NCI-H1694 (cell line): ENCODE results near the gene CD151.
A peak's percentile ranks its signal among the peaks of the same experiment; 100 is the strongest.

ENCODE experiments used
- DNase-seq: peaks from one replicate; lab custom pipeline; 2025; lab: John Stamatoyannopoulos, UW

The CD151 gene

DNA sequence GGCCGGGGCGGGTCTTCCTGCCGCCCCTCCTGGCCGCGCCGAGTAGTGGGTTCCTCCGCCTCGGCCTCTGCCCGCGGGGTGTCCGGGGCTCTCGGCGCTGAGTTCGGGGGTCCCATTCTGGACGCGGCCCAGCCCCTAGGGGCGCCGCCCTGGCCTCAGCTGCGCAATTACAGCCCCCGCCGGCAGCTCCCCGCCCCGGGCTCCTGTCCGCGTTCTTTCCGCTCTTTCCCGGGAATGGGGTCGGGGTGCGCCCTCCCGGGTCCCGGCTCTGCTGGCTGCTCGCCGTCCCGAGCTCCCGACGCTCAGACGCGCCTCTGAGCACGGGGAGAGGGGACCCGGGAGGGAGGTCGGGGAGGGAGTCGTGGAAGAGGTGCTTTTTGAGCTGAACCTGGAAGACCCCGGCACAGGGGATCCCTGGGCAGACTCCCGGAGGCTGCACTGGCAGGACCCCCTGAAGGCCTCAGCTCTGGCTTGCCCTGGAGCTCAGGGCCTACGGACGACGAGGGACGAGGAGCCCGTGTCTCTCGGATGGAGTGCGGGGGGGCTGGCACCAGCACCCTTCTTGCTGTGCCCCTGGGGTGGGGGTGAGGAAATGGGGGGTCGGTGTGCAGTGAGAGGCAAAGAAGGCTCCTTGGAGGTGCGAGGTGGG, 10.5 kb downstream of the CD151 start:
- no peak for DNase-seq

DNA sequence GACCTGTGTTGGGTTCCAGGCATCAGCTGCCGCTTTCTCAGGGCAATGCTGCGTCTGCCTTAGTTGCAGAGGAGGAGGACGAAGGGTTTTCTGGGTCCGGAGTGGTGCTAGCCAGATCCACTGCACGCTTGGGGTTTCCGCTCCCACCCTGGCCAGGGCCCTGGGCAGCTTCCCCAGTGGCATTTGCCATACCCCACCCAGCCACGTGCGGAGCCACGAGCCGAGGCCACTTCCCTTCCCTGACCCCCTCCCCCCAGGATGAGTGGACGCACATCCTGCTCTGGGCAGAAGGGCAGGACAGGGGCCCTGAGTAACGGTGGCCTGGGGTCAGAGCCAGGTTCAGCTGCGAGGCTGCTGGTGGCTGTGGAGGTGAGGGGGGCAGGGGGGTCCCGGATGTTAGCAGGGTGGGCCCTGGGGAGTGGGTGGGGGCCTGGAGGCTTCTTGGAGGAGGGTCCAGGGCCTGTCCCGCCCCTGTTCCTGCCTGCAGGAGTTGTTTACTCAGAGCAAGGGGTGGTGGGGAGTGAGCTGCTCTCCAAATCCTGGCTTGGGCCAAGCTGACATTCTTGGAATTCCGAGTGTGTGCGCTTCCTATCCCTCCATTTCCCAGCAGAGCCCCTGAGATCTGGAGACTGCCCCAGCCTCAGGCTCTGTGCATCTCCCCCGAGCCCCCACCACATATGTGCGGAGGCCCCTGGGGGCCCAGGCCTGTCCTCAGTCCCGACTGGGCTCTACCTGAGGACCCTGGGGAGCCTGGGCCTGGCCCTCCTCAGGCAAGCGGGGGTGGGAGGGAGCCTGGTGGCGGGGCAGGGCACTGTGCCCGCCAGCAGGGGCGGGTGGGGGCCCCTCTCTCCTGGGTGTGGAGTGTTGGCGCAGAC, 11.3 kb downstream of the CD151 start:
- DNase-seq: no peak

DNA sequence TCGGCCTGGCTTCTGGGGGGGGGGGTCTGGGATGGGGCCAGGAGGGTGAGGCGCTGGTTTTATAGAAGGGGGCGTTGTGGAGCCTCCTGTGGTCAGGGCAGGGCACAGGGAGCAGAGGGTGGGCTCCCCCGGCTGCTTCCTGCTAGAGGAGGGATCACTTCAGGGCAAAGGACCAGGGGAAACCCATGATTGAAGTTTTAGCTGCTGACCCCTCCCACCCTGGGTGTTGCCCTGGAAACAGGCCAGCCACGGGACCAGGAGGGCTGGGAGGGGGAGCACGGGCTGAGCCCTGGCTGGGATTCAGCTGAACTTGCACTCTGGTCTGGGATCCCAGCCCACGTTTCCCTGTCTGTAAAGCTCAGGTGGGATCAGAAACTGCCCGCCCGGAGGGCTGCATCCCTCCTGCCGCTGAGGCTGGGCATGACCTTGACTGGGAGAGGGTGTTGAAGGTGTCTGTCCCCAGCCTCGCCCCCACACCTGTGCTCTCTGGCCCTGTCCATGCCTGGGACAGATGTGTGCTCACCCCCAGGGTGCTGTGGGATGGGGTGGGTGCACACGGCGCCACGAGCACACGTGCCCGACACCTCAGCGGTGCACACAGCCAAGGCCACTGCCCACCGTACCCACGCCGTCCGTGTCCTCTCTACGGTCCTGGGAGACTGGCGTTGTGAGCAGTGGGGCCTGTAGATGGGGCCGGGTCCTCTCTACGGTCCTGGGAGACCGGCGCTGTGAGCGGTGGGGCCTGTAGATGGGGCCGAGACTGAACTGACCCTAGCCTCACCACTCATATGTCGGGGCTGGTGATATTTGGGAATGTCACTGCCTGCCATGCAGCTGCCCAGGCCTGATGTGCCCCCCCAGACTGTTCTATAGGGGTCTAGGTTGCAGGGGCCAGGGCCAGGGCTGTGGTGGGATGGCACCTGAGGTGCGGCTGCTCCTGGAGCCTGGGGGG, 12.2 kb downstream of the CD151 start:
- peak; percentile 41 for DNase-seq

DNA sequence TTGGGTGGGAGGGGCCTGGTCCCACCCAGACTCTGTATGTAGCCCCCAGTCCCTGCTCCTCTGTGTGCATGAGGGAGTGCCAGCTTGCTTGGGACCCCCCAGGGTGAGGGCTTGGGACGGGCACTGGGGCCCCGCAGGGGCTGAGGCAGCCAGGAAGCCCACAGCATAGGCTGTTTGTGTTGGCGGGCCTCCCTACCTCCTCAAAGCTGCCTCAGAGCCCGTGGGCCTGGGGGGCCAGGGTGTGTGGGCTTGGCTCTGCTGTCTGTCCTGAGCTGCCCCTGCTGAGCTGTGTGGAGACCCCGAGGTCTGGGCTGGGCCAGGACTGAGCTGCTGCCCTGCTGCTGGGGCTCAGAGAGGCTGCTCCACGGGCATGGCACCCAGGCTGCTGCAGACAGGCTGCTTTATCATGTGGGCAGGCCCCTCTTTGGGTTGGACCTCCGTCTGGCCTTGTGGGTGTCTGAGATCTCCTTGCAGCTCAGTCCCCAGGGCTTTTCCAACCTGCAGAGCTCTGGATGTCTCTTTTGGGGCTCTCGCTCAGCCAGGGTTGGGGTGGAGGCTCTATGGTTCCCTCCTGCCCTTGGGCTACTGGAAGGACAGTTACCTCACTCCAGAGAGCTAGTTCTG, 13.2 kb downstream of the CD151 start:
- DNase-seq: no peak

GRCh38 chr11:846496-847098, 13.8 kb downstream of the CD151 start:
- no peak for DNase-seq

GRCh38 chr11:847876-848275, 15.1 kb downstream of the CD151 start:
- no peak for DNase-seq

DNA sequence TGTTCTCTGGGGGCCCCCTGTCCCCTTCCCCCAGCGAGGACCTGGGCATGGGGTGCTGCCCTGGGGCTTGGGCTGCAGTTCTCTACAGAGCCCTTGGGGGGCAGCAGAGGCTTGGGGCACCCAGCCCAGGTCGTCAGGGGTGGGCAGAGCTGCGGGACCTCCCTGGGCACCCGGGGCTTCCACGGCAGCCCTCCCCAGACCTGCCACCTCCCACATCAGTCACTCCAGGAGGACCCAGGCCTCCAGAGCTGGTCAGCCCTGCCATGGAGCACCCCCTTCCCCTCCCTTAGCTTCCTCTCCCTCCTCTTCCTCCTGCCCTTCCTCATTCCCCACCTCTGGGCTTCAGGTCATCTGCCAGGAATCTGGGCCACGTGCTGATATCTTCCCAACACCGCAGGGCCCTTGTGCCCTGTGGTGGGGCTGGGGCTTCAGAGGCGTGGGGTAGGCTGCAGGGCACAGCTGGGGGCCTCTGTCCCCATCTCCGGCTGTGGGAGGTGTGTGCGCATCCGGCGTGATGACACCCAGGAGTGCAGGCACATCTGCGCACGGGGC, 15.7 kb downstream of the CD151 start:
- DNase-seq: no peak

- no peak for DNase-seq
Observed at GRCh38 chr11:849104-849824, 16.5 kb downstream of the CD151 start.

DNA sequence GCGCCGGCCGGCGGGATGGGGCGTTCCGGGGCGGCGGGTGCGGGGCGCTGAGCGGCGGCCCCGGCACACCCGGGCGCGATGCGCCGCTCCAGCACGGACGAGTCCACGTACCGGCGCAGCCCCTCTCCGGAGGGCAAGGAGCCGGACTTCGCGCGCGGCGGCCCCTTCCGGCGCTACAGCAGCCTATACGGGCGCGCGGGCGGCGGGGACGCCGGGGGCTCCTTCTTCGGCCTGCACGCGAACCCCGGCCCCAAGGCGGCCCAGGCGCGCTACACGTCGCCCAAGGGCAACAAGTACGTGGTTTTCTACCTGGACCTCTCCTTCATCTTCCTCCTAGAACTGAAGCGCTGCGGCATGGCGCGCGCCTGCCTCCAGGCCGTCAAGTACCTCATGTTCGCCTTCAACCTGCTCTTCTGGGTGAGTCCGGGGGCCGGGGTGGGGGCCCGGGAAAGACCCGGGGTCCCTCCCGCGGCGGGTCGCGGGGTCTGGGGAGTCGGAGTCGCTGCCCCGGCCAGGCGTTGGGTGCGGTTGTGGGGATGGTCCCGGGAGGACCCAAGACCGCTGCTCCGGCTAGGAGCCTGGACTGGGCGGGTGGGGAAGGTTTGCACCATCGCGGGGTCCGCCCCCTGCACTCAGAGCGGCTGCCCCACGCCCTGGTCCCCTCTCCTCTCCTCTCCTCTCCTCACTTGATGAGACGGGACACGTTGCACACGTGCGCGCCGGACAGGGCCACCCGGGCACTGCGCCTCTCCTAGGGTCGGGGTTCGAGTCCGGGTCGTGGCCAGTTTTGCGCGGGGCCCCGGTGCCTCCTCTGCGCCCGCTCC, 17.4 kb downstream of the CD151 start:
- DNase-seq: no peak

DNA sequence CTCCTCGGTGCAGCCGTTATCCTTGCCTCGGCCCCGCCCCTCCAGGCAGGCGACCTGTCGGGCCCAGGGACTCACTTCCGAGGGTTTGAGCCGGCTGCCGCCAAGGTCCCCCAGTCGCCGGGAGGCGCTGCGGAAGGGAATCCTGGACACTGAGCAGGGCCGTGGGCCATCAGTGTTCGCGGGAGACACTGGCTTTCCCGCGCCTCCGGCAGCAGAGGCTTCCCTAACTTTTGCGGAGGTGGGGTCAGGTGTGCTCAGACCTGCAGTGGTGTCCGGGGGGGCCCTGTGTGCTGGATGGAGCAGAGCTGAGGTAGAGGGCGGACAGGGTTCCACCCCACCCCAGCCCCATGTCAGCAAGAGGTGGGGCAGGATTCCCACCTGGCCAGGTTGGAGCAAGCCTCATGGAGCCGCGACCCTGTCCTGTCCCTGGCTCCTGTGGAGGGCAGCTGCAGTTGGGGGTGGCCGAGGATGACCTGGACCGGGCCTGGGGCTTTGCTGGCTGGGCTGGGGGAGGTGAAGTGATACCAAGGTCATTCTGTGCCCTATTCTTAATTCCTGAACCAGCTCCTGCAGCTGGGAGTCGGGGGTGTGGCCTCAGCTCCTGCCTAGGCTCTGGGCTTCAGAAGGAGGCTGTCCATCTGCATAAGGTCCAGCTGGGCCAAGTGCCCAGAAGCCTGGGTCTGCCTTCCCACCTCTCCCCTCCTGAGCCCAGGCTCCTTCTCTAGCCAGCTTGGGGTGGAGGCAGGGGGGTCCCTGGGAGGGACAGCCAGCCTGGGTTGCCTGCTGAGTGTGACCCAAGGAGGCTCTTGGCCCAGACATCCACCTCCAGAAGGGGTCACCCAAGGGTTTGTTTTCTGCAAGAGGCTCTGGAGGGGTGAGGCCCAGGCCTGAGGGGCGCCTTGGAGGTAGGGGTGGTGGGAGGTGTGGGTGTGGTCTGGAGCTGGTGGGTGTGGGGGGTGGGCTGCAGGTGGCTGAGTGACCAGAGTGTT, 18.3 kb downstream of the CD151 start:
- DNase-seq: no peak

DNA sequence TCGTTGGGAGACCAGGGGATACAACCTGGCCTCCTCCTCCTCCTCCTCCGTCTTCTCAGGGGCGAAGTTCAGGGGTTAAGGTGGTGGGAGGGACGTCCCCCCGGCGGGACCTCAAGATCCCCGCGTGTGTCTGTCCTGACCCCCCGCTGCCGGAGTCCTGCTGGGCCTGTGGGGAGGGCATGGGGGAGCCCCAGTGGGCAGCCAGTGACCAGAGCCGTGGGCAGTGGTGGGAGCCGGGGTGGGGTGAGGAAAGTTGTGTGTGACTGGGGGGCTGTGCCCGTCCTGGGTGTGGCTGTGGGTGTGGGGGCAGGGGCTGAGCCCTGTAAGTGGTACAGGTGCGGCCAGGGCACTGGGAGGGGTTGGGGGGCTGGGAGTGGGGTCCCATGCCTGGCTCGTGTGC, 20.0 kb downstream of the CD151 start:
- DNase-seq: no peak

GRCh38 chr11:853682-854448, 21.1 kb downstream of the CD151 start:
- no peak for DNase-seq

DNA sequence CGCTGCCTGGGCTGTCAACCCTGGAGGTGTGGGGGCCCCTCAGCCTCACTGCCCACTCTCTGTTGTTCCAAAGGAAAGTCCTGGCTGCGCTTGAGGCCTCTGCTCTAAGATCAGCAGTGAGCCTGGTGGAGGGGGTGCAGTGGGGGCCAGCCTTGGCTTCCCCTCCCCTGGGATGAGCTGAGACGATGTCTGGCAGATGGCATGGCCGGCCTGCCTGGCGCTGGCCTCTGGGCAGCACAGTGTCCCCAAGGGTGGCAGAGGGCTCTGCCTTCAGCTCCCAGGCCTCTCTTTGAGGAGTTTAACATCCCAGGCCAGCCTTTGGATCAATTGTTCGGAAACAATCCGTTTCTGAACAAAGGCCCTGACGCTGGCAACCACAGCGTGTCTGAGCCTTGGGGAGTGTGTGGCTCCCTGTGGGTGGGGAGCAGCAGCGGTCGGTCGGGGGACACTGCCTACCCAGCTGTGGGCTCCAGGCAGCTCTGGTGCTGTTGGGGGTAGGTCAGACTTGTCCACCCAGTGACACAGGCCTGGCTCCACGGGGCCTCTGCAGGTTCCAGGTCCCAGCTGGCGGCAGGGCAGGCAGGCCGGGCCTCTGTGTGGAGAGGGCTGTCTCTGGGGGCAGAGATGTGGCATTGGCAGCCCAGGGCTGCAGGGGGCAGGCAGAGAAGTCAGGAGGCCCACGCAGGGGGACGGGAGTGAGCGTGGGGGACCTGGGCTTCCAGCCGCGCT, 22.0 kb downstream of the CD151 start:
- DNase-seq: no peak

GRCh38 chr11:855330-855674, 22.6 kb downstream of the CD151 start:
- no peak for DNase-seq

DNA sequence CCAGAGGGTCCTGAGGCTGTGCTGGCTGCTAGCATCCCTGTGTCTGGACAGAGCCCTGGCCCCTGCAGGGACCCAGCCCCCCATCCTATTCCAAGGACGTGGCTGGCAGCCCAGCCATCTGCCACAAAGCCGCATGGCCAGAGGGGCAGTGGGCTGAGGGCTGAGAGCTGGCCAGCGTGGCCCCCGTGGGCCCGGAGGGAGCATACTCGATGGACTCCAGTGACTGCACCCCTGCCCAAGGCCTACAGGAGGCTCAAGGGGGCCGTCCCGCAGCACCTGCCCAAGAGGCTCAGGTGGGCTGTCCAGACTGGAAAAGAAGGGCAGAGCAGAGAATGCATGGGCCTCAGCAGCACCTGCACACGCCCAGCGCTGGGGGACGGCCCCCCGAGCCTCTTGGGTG, 23.0 kb downstream of the CD151 start:
- DNase-seq: no peak

GRCh38 chr11:856397-856796, 23.6 kb downstream of the CD151 start:
- no peak for DNase-seq
